PFSK-1 (cell line): ENCODE data around the gene NT5M.

Source experiments
- TAF1 ChIP-seq: IDR thresholded peaks from 2 replicates; pipeline ENCODE4 v1.6.1; 2012; ENCODE audit warnings: low read length, control low read depth, borderline replicate concordance; ENCODE audit not compliant: insufficient read depth
- TF ChIP-seq, protein P1 (sequence below), 2 experiments: IDR thresholded peaks; 2 replicates each; pipeline versions ENCODE4 v1.6.1 to v1.8.0; 2011 to 2012; ENCODE audit warnings: low read depth in 2 of 2, low read length in 2 of 2, control low read depth in 1 of 2, inconsistent platforms in 1 of 2, mild to moderate bottlenecking in 1 of 2, moderate library complexity in 1 of 2; ENCODE audit not compliant: insufficient read depth in 1 of 2

DNA sequence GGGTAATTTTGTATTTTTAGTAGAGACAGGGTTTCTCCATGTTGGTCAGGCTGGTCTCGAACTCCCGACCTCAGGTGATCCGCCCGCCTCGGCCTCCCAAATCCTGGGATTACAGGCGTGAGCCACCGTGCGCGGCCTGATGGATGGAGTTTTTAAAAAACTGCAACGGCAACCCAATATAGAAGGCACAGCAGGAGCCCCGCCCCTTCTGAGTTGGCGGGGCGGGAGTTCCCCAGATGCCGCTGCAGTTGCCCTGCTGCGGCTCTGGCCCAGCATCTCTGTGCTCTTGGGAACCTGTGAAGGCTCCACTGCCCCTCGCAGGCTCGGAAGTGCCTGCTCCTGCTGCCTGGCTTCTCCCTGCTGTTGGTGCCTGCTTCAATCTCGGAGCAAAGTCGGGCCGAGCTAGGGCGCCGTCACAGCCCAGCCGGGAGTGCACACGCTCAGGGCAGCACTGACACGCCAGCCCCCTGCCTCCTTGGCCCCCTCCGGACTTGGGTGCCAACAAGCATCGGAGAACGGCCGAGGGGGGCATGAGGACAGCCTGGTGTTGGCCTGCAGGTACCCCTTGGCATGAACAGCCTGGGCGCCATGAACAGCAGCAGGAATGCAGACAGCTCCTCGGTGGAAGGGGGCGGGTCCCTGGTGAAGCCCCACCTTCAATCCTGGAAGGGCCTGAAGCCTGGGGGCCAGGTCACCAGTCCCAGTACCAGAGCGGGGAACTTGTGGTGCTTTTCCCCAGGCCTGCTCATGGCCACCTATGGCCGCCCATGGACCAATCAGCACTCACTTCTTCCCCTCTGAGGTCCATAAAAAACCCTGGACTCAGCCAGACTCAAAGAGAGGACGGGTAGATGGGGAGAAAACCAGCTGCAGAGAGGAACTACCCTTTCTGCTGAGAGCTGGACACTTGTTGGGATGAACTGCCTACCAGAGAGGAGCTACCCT lies 2.3 kb upstream of the NT5M start:
- TF ChIP-seq TAF1 = no peak
- TF ChIP-seq, protein P1, sequence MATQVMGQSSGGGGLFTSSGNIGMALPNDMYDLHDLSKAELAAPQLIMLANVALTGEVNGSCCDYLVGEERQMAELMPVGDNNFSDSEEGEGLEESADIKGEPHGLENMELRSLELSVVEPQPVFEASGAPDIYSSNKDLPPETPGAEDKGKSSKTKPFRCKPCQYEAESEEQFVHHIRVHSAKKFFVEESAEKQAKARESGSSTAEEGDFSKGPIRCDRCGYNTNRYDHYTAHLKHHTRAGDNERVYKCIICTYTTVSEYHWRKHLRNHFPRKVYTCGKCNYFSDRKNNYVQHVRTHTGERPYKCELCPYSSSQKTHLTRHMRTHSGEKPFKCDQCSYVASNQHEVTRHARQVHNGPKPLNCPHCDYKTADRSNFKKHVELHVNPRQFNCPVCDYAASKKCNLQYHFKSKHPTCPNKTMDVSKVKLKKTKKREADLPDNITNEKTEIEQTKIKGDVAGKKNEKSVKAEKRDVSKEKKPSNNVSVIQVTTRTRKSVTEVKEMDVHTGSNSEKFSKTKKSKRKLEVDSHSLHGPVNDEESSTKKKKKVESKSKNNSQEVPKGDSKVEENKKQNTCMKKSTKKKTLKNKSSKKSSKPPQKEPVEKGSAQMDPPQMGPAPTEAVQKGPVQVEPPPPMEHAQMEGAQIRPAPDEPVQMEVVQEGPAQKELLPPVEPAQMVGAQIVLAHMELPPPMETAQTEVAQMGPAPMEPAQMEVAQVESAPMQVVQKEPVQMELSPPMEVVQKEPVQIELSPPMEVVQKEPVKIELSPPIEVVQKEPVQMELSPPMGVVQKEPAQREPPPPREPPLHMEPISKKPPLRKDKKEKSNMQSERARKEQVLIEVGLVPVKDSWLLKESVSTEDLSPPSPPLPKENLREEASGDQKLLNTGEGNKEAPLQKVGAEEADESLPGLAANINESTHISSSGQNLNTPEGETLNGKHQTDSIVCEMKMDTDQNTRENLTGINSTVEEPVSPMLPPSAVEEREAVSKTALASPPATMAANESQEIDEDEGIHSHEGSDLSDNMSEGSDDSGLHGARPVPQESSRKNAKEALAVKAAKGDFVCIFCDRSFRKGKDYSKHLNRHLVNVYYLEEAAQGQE (IDR thresholded peaks at IDR 0.05; ENCODE audit: insufficient read depth in 1 of 2, low read depth in 2 of 2, low read length in 2 of 2) = no peak
